Measurements from ENCODE around the gene CMPK1.

DNA sequence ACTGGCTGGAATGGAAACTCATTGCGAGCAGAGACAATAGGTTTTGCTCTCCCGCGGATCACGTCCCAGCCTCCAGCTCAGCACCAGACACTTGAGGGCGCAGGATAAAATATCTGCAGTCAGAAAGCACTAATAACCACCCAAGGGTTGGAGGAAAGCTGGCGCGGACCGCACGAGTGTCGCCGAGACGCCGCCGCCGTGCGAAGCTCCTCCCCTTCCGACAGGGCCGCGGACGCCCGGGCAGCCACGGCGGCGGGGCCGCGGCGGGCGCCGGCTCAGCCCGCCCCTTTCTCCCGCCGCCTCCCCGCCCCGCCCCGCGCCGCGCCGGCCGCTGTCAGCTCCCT is at the start of gene CMPK1:
- TF ChIP-seq, protein P1, sequence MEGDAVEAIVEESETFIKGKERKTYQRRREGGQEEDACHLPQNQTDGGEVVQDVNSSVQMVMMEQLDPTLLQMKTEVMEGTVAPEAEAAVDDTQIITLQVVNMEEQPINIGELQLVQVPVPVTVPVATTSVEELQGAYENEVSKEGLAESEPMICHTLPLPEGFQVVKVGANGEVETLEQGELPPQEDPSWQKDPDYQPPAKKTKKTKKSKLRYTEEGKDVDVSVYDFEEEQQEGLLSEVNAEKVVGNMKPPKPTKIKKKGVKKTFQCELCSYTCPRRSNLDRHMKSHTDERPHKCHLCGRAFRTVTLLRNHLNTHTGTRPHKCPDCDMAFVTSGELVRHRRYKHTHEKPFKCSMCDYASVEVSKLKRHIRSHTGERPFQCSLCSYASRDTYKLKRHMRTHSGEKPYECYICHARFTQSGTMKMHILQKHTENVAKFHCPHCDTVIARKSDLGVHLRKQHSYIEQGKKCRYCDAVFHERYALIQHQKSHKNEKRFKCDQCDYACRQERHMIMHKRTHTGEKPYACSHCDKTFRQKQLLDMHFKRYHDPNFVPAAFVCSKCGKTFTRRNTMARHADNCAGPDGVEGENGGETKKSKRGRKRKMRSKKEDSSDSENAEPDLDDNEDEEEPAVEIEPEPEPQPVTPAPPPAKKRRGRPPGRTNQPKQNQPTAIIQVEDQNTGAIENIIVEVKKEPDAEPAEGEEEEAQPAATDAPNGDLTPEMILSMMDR (IDR thresholded peaks at IDR 0.05): no peak
- TF ChIP-seq POLR2A (IDR thresholded peaks at IDR 0.05) (no peak), EP300 (IDR thresholded peaks at IDR 0.05) (no peak)
